ENCODE measurements around the gene PRXL2B. TPM values are rescaled to one million over a fixed set of nuclear protein-coding genes. Genes with fewer than 3 reads are reported as not detected.

The PRXL2B gene
- total and polyA plus RNA-seq, 7 donors, result 0.97 to 3.9 (median 2.6) TPM

DNA sequence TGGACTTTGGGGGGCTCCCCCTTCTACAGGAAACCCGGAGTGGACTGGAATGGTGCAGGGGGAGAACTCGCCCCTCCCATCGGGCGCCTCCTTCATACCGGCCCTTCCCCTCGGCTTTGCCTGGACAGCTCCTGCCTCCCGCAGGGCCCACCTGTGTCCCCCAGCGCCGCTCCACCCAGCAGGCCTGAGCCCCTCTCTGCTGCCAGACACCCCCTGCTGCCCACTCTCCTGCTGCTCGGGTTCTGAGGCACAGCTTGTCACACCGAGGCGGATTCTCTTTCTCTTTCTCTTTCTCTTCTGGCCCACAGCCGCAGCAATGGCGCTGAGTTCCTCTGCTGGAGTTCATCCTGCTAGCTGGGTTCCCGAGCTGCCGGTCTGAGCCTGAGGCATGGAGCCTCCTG lies 30.3 kb upstream of the PRXL2B start, which contains the start of gene TNFRSF14:
TSS of gene TNFRSF14 (plus strand) at position 95 of the 401 bp plus-strand sequence. CDS start at position 389, 294 bp downstream.
- TF ChIP-seq, protein P1, sequence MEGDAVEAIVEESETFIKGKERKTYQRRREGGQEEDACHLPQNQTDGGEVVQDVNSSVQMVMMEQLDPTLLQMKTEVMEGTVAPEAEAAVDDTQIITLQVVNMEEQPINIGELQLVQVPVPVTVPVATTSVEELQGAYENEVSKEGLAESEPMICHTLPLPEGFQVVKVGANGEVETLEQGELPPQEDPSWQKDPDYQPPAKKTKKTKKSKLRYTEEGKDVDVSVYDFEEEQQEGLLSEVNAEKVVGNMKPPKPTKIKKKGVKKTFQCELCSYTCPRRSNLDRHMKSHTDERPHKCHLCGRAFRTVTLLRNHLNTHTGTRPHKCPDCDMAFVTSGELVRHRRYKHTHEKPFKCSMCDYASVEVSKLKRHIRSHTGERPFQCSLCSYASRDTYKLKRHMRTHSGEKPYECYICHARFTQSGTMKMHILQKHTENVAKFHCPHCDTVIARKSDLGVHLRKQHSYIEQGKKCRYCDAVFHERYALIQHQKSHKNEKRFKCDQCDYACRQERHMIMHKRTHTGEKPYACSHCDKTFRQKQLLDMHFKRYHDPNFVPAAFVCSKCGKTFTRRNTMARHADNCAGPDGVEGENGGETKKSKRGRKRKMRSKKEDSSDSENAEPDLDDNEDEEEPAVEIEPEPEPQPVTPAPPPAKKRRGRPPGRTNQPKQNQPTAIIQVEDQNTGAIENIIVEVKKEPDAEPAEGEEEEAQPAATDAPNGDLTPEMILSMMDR (IDR thresholded peaks at IDR 0.05), result no peak
- peaks cover 0 to 7% (median 3%) of the 10 kb centered on the region in 3 donors for H3K27me3 ChIP-seq (ENCODE audit: insufficient read depth in 3 of 3, low read length in 2 of 3)
- peak; percentile 46 to 67 for DNase-seq
- 0 to 1% (median 1%) methylated on average over 11 to 16 of the region's 16 CpGs for WGBS, 3 donors
- H3K4me3 ChIP-seq, result peak within 1 kb of the TSS; percentile 76
- ATAC-seq, result peak; percentile 25 to 65 (median 44)
- intact Hi-C loops (cut with DNase I), result no loop called here
- H3K9me3 ChIP-seq, result no peaks in the 10 kb centered on the region
- no peaks in the 10 kb centered on the region for H3K4me1 ChIP-seq
- H3K27ac ChIP-seq, result peak within 1 kb of the TSS; percentile 74
- no peaks in the 10 kb centered on the region for H3K36me3 ChIP-seq (ENCODE audit: insufficient read depth in 1 of 2, low read depth in 1 of 2)

DNA sequence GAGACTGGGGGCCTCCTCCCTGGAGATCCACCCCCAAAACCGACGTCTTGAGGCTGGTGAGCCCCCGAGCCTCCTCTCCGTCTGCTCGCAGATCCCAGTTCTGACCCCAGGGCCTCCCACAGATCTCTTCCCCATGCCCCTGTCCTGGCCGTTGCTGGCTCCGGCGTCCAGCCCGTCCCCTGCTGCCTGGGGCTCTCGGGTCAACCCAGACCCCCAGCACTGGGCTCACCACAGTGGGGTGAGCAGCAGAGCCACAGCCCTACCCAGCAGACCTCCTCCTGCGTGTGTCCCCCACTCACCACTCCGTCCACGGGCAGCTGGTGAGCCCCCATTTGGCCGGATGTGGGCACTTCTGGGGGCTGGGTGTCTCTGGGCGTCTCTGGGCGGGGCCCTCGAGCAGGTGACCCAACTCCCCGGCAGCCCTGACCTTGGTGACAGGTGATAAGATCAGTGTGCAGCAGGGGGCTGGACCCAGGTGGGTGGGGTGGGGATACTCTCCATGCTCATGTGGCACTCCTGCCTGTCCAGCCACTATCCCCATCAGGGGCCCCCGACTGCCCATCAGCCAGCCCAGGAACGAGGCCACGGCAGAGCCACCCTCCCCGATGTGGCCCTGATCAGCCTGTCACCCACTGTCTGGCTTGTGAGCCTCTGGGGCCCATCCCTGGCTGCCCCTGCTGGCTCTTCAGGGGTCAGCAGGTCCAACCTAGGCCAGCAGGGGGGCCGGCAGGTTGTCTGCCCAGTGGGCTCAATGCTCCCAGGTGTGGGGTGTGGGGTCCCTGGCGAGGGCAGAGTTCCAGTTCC lies 29.7 kb upstream of the PRXL2B start:
- Histone ChIP-seq H3K27ac (peak overlapping the region; percentile 74), H3K36me3 (ENCODE audit: insufficient read depth in 1 of 2, low read depth in 1 of 2) (no peaks in the 10 kb centered on the region), H3K4me1 (no peaks in the 10 kb centered on the region), H3K27me3 (ENCODE audit: insufficient read depth in 3 of 3, low read length in 2 of 3) (peaks cover 0 to 7% (median 3%) of the 10 kb centered on the region in 3 donors), H3K9me3 (no peaks in the 10 kb centered on the region), H3K4me3 (peak overlapping the region; percentile 76)
- 15 to 20% (median 17%) methylated on average over 22 to 24 of the region's 24 CpGs for WGBS, 3 donors
- TF ChIP-seq, protein P1 (IDR thresholded peaks at IDR 0.05), result no peak
- no peak for DNase-seq
- peak; percentile 4 to 30 (median 16) for ATAC-seq
- intact Hi-C loops (cut with DNase I), result no loop called here

DNA sequence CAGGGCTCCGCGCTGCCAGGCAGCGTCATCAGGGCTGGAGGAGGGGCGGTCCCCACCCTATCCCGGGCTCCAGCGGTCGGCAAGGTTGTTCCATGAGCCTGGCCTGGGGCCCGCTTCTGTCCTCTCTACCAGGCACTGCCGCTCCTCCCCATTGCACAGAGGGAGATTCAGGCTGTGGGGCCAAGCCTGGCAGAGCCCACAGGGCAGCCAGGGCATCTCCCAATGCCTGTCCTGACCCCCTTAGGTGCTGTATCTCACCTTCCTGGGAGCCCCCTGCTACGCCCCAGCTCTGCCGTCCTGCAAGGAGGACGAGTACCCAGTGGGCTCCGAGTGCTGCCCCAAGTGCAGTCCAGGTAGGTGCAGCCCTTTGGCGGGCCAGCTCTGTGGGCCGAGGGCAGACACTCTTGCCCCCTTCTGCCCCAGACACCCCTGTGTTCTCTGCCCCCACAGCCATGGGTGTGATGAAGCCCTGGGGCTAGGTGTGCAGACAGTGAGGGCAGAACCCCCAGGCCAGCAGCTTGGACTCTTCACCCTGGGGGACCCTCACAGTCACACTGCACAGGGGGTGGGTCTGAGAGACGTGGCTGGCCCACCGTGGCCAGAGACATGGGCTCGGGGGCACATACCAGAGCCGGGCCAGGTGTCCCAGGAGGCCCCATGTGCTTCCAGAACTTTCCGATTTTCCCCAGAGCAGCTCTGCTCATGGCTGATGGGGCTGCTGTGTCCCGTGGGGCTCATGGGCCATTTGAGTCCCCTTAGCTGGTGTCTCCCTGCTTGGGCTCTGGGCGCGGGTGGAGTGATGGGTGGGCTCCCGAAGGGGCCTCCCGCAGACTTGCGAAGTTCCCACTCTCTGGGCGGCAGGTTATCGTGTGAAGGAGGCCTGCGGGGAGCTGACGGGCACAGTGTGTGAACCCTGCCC lies 28.8 kb upstream of the PRXL2B start:
- ATAC-seq (no peak), DNase-seq (no peak)
- intact Hi-C loops (cut with DNase I), result no loop called here
- H3K36me3 ChIP-seq (ENCODE audit: insufficient read depth in 1 of 2, low read depth in 1 of 2), result no peaks in the 10 kb centered on the region
- no peaks in the 10 kb centered on the region for H3K4me1 ChIP-seq
- TF ChIP-seq, protein P1 (IDR thresholded peaks at IDR 0.05), result no peak
- no peak overlapping the region for H3K27ac ChIP-seq
- H3K4me3 ChIP-seq, result peak overlapping the region; percentile 76
- no peaks in the 10 kb centered on the region for H3K9me3 ChIP-seq
- 81 to 89% (median 83%) methylated on average over 29 to 30 of the region's 30 CpGs for WGBS, 3 donors
- peaks cover 0 to 7% (median 3%) of the 10 kb centered on the region in 3 donors for H3K27me3 ChIP-seq (ENCODE audit: insufficient read depth in 3 of 3, low read length in 2 of 3)

- Histone ChIP-seq H3K4me3 (no peak overlapping the region), H3K27me3 (ENCODE audit: insufficient read depth in 3 of 3, low read length in 2 of 3) (peaks cover 0 to 7% (median 3%) of the 10 kb centered on the region in 3 donors), H3K27ac (no peak overlapping the region), H3K9me3 (no peaks in the 10 kb centered on the region), H3K4me1 (no peaks in the 10 kb centered on the region), H3K36me3 (ENCODE audit: insufficient read depth in 1 of 2, low read depth in 1 of 2) (no peaks in the 10 kb centered on the region)
- DNase-seq (no peak), ATAC-seq (no peak)
- intact Hi-C loops (cut with DNase I), result no loop called here
- 93 to 97% (median 95%) methylated on average over 12 of the region's 12 CpGs for WGBS, 3 donors
- TF ChIP-seq, protein P1 (IDR thresholded peaks at IDR 0.05), result no peak
These were observed 28.2 kb upstream of the PRXL2B start for GRCh38 chr1:2558420-2558819.

Measured in psoas muscle (tissue), 8 donors.